Activated naive CD8-positive, alpha-beta T cell treated with anti-CD3 and anti-CD28 coated beads, Interleukin-2, amount 50 U/mL, for 24 hours (primary cell): Measurements from ENCODE around the gene EXD2.
"Not testable (repeated sequence)": the region's sequence is repeated elsewhere in the genome, so short reads cannot be mapped to it uniquely, and the experiment has no call there.

Experiments used
- ATAC-seq: fragments of 150-1000 bp; cut with Tn5 transposase; one replicate; pipeline ENCODE4 v1.10.0; 2021
- DNase-seq: peaks from one replicate; pipeline ENCODE4 v3.0.0; 2021
- H3K27ac Mint-ChIP-seq: one replicate; pipeline ENCODE4 v1.8.0; 2021; ENCODE audit warnings: mild to moderate bottlenecking, mixed read lengths
- H3K27me3 Mint-ChIP-seq: one replicate; pipeline ENCODE4 v1.8.0; 2021; ENCODE audit warnings: mixed read lengths
- H3K36me3 Mint-ChIP-seq: one replicate; pipeline ENCODE4 v1.8.0; 2021; ENCODE audit warnings: low read depth, mixed read lengths
- H3K4me1 Mint-ChIP-seq: one replicate; pipeline ENCODE4 v1.8.0; 2021; ENCODE audit warnings: mixed read lengths
- H3K4me3 Mint-ChIP-seq: one replicate; pipeline ENCODE4 v1.8.0; 2021; ENCODE audit warnings: mild to moderate bottlenecking, moderate library complexity, mixed read lengths
- H3K9me3 Mint-ChIP-seq: one replicate; pipeline ENCODE4 v1.8.0; 2021; ENCODE audit warnings: mixed read lengths

The EXD2 gene

DNA sequence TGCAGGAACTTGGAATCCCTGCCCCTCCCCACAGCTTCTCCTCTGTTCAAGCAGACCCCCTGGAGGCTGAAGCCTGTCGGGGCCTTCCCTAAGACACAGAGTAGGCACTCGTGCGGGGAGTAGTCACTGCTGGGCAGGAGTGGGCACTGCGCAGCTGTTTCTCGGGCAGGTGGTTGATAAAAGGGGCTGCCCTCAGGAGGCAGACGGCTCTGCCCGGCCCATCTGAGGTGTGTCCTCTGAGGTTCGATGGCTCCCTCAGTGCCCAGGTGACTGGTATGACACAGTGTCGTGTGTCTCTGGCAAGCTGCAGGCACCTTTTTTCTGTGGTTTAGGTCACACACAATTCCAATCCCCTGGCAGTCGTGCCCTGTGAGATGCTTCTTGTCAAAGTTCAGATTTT, 78.8 kb downstream of the EXD2 start:
- no peak overlapping the region for H3K4me3 Mint-ChIP-seq
- H3K27ac Mint-ChIP-seq = no peak overlapping the region
- DNase-seq = no peak
- no peak for ATAC-seq
- no peaks in the 10 kb centered on the region for H3K9me3 Mint-ChIP-seq
- H3K27me3 Mint-ChIP-seq = peaks cover 6% of the 10 kb centered on the region
- H3K36me3 Mint-ChIP-seq = no peaks in the 10 kb centered on the region
- H3K4me1 Mint-ChIP-seq = no peaks in the 10 kb centered on the region

DNA sequence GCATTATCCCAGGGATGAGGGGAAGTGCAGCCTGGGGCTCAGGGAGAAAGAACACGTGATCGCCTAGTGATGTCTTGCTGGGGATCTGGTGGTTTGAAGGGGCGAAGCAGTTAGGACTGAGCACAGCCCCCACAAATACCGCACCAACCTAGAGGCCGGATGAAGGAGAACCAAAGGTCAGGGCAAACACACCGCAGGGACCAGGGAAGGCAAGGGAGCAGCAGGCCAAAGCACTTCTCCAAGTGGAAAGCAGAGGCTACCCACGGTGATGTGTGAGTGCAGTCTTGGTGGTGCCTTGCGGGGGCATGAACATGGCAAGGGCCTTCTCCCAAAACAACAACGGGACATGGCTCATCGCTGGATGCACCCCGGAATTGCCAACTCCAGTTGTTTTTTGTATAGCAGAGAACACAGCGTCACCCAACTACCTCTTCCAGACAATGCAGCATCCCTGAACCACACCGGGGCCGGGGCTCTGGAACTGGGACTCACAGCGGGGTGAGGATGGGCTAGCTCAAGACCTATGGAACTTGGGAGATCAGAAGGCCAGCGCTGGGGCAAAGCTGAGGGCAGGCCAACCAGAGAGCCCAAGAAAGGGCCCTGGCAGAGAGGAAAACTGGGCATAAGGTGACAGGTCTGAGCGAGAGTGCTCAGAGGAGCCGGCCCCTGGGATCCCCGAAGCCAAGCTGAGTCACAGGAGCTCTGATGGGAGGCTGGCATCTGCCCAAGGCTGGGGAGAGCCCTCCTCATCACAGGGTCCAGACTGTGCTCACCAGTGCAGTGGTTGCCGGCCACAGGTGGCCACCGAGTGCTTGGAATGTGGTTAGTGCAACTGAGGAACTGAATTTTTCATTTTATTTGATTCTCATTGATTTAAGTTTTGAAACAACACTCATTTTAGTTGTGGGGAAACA, 79.8 kb downstream of the EXD2 start:
- no peaks in the 10 kb centered on the region for H3K36me3 Mint-ChIP-seq
- DNase-seq (no peak), ATAC-seq (no peak)
- no peak overlapping the region for H3K4me3 Mint-ChIP-seq
- H3K27me3 Mint-ChIP-seq = peaks cover 7% of the 10 kb centered on the region
- H3K9me3 Mint-ChIP-seq = peaks cover 5% of the 10 kb centered on the region
- no peak overlapping the region for H3K27ac Mint-ChIP-seq
- no peaks in the 10 kb centered on the region for H3K4me1 Mint-ChIP-seq

DNA sequence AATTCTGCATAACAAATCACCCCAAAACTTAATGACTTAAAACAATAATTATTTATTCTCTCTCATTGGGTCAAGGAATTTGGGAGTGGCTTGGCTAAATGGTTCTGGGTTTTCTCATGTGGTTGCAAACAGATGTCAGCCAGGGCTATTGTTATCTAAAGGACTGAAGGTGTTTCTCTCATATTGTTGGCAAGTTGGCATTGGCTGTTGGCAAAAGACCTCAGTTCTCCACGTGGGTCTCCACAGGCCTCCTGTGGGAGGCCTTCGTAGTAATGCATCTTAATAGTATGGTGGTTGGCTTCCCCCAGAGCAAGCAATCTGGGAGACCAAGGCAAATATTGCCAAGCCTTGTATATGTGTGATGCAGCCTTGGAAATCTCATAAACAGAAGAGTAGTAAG, 83.0 kb downstream of the EXD2 start:
- no peak overlapping the region for H3K4me3 Mint-ChIP-seq
- H3K4me1 Mint-ChIP-seq = no peaks in the 10 kb centered on the region
- no peak for ATAC-seq
- no peak overlapping the region for H3K27ac Mint-ChIP-seq
- DNase-seq = no peak
- peaks cover 8% of the 10 kb centered on the region for H3K27me3 Mint-ChIP-seq
- H3K9me3 Mint-ChIP-seq = peaks cover 7% of the 10 kb centered on the region
- no peaks in the 10 kb centered on the region for H3K36me3 Mint-ChIP-seq

DNA sequence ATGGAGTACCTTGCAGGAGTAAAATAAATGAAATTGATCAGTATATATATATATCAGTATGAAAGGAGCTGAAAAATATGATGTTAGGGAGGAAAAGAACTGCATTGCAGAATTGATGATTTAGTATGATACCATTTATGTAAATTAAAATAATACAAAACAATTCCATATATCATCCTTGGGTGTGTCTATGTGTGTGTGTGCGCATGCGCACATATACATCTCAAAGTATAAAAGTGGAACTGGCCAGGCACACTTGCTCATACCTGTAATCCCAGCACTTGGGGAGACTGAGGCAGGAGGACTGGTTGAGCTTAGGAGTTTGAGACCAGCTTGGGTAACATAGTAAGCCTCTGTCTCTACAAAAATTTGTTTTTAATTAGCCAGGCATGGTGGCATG, 84.0 kb downstream of the EXD2 start:
- Mint-ChIP-seq H3K27me3 (peaks cover 8% of the 10 kb centered on the region), H3K36me3 (no peaks in the 10 kb centered on the region), H3K9me3 (peaks cover 7% of the 10 kb centered on the region), H3K4me1 (no peaks in the 10 kb centered on the region), H3K4me3 (no peak overlapping the region), H3K27ac (no peak overlapping the region)
- DNase-seq (no peak), ATAC-seq (no peak)

DNA sequence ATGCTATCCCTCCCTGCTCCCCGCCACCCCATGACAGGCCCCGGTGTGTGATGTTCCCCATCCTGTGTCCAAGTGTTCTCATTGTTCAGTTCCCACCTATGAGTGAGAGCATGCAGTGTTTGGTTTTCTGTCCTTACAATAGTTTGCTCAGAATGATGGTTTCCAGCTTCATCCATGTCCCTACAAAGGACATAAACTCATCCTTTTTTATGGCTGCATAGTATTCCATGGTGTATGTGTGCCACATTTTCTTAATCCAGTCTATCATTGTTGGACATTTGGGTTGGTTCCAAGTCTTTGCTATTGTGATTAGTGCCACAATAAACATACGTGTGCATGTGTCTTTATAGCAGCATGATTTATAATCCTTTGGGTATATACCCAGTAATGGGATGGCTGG, 86.1 kb downstream of the EXD2 start:
- H3K9me3 Mint-ChIP-seq, H3K36me3 Mint-ChIP-seq, H3K27me3 Mint-ChIP-seq, DNase-seq, ATAC-seq, H3K4me3 Mint-ChIP-seq, H3K27ac Mint-ChIP-seq, H3K4me1 Mint-ChIP-seq: not testable (repeated sequence)

DNA sequence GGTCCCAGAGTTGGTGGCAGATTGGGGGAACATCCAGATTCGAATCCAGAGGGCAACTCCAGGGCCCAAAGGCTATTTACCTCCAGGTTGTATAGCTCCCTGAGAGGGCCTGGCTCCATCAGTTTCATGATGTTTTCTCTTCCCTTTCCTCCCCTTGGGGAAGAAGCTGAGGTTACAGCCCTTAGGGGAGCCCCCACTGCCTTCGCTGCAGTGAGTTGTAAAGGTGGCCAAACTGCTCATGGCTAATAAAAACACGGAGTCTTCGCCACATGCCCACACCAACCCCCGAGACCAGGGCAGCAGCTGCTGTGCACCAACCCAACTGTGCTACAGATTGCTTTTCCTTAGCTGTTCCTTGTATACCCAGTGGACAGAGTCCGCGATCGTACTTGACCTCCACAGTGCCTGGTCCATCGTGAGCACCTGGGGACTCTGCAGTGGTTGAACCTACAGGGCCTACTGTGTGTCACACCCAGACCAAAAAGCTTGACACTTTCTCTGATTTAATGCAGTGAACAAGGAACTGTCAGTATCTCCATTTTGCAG, 89.5 kb downstream of the EXD2 start:
- H3K9me3 Mint-ChIP-seq = peaks cover 4% of the 10 kb centered on the region
- DNase-seq = no peak
- H3K36me3 Mint-ChIP-seq = no peaks in the 10 kb centered on the region
- H3K27ac Mint-ChIP-seq = no peak overlapping the region
- H3K27me3 Mint-ChIP-seq = peaks cover 2% of the 10 kb centered on the region
- ATAC-seq = no peak
- no peak overlapping the region for H3K4me3 Mint-ChIP-seq
- no peaks in the 10 kb centered on the region for H3K4me1 Mint-ChIP-seq

DNA sequence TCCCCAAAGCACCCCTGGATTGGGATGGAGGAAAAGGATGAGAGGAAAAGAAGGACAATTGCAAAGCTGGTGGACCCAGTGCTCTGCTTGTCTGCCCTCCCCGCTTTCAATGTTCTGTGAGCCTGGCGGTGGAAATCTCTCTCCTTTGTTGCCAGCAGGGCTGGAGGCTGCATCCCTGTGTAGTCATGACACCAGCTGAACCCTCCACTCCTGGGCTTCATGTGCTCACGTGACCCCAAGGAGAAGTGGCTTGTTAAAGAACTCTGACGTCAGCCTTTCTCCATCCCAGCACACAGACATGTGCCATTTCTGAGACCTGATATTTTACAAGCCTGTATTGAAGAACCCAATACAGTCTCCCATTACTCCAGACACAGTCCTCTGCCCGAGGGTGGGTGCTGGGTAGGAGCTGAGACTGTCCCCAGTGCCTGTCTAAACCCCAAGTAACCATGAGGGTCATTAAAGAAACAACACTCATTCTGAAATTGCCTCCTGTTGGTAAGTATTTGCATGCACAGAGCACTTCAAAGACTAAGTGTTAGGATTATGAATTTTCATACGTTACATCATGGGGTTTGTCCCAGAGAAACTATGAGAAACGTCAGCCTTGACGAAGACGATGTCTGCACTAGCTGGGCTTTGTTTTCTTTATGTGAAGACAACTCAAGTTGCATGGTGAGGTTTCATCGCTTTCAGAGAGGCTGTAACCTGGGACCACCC, 90.3 kb downstream of the EXD2 start:
- H3K27me3 Mint-ChIP-seq = no peaks in the 10 kb centered on the region
- no peaks in the 10 kb centered on the region for H3K36me3 Mint-ChIP-seq
- no peak overlapping the region for H3K27ac Mint-ChIP-seq
- DNase-seq (no peak), ATAC-seq (no peak)
- H3K4me1 Mint-ChIP-seq = no peaks in the 10 kb centered on the region
- no peak overlapping the region for H3K4me3 Mint-ChIP-seq
- no peaks in the 10 kb centered on the region for H3K9me3 Mint-ChIP-seq

DNA sequence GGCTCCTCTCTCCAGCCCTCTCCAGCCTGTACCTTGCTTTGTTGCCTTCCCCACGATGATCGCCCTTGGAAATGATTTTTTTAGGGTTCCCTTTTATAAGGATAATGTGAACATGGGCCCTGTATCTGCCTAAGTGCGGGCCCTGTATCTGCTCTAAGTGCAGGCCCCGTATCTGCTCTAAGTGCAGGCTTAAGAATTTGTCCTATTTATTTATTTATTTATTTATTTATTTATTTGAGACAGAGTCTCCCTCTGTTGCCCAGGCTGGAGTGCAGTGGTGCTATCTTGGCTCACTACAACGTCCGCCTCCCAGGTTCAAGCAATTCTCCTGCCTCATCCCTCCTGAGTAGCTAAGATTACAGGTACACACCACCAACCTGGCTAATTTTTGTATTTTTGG, 91.2 kb downstream of the EXD2 start:
- H3K27me3 Mint-ChIP-seq = no peaks in the 10 kb centered on the region
- no peak overlapping the region for H3K4me3 Mint-ChIP-seq
- H3K9me3 Mint-ChIP-seq = no peaks in the 10 kb centered on the region
- no peaks in the 10 kb centered on the region for H3K4me1 Mint-ChIP-seq
- no peaks in the 10 kb centered on the region for H3K36me3 Mint-ChIP-seq
- peak overlapping the region; percentile 20 for H3K27ac Mint-ChIP-seq
- DNase-seq (no peak), ATAC-seq (no peak)

DNA sequence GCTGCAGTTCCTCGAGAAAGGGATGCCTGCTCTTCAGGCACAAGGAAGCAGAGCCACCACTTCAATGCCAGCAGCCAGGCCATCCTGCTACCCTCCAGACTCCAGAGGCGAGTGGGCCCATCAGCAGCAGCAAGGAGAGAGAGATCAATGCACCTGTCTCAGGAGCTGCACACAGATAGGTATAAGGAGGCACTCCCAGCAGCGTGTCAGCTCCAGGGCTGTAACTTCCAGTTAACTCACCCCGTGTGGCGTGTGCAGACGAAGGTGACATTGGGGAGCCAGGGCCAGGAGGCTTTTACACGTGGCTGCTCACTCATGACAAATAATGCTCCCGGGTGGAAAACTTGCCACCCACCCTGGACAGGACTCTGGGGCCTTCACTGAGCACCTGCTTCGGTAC, 92.9 kb downstream of the EXD2 start:
- Mint-ChIP-seq H3K4me1 (no peaks in the 10 kb centered on the region), H3K27me3 (no peaks in the 10 kb centered on the region), H3K9me3 (no peaks in the 10 kb centered on the region), H3K27ac (no peak overlapping the region), H3K36me3 (no peaks in the 10 kb centered on the region), H3K4me3 (no peak overlapping the region)
- ATAC-seq (no peak), DNase-seq (no peak)

DNA sequence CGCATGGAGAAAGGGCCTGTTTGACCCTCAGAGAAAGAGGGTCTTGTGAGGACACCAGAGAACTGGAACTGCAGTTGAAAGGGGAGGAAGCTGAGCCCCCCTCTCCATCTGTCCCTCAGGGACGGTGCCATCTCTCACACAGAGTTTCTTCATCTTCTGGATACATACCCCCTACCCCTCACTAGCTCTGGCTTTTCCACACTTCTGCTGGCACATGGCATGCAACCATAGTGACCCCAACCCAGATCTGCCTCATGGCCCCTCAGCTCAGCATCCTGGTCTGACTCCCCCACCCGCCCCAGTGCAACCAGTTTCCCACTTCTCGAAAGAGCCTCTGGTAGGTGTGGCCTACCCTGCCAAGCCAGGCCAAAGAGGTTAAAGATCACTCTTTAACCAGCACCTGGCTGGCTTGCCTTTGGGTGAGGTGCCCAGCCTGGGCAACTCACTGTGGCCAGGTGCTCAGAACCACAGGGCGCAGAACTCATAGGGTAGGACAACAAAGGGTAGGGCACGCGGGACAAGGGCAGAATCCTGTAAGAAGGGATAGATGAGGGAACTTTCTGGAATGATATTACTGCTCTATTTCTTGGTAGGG, 94.5 kb downstream of the EXD2 start:
- Mint-ChIP-seq H3K27ac (no peak overlapping the region), H3K4me1 (no peaks in the 10 kb centered on the region), H3K27me3 (no peaks in the 10 kb centered on the region), H3K9me3 (no peaks in the 10 kb centered on the region), H3K4me3 (no peak overlapping the region), H3K36me3 (no peaks in the 10 kb centered on the region)
- ATAC-seq (no peak), DNase-seq (no peak)

DNA sequence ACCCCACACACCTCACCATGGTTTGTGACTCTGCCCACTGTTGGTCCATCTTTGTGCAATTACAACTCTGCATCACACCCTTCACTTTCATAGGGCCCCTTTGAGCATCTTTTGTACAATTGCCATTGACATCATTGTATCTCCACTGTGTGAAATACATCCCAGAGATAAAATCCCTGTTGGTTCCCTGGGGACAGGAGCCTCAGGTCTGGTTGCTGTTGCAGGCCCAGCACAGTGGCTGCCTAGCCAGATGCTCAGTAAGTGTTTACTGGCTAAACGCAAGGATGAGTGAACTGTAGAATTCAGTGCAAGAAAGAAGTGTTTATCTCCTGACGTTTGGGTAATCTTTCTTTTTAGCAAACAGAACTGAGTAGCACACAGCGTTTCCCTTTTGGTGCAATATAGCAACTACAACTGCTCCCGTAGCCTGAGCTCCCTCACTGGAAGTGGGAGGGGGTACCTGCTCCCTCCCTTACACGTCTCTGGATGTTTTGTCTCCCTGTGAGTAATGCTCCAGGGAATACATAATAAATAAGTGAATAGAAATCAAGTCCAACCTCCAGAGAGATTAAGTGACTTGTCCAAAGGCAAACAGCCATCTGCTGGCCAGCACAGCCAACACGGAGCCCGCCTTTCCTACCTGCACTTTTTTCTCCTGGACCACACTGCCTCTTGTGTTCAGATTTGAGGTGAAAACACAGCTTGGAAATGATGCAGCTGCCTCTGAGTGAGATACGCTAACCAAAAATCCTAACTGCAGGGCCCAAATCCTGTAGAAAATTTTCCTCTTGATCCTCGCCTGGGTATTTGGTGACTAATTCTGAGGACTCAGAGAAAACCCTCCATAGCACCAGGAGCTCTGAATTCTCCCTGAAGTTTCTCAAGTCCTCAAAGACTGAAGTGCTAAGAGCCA, 96.1 kb downstream of the EXD2 start:
- no peak for ATAC-seq

DNA sequence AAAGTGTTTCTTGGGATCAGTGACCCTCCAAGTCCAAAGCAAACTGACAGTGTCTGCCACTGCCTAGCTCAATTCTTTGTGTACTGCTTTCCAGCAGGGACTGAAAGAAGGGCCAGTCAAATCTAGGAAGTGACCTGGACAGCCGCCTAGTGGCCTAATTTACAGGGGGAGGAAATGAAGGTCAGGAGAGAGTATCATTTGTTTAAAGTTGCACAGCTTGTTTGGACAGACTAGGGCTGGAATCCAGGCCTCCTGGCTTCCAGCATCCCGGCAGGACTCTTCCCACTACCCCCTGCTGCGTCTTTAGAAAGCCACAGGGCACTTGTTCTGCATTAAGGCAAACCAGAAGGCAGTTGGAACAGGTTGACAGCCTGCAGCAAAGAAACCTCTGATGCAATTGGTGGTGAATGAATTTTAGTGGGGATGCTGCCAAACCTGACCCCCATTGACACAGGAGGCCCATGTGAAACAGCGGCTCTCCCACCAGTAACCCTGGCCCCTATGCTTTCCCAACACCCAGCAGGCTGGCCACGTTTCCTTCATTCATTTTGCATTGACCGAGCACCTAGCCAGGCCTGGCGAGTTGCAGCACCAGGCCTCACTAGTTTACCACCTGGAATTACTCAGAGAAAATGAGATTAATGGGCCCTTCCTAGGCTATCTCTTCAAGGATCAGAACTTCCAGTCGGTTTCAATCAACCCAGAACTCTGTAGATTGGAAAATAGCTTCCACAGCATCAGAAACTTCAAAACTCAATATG, 96.9 kb downstream of the EXD2 start:
- H3K9me3 Mint-ChIP-seq = no peaks in the 10 kb centered on the region
- no peak overlapping the region for H3K27ac Mint-ChIP-seq
- H3K27me3 Mint-ChIP-seq = no peaks in the 10 kb centered on the region
- no peaks in the 10 kb centered on the region for H3K36me3 Mint-ChIP-seq
- H3K4me1 Mint-ChIP-seq = no peaks in the 10 kb centered on the region
- no peak for ATAC-seq
- H3K4me3 Mint-ChIP-seq = no peak overlapping the region
- DNase-seq = no peak

More for the DNA sequence above, 96.1 kb downstream of the EXD2 start:
- no peaks in the 10 kb centered on the region for H3K9me3 Mint-ChIP-seq
- DNase-seq = no peak
- no peaks in the 10 kb centered on the region for H3K27me3 Mint-ChIP-seq
- no peak overlapping the region for H3K27ac Mint-ChIP-seq
- no peaks in the 10 kb centered on the region for H3K4me1 Mint-ChIP-seq
- H3K4me3 Mint-ChIP-seq = no peak overlapping the region
- no peaks in the 10 kb centered on the region for H3K36me3 Mint-ChIP-seq

DNA sequence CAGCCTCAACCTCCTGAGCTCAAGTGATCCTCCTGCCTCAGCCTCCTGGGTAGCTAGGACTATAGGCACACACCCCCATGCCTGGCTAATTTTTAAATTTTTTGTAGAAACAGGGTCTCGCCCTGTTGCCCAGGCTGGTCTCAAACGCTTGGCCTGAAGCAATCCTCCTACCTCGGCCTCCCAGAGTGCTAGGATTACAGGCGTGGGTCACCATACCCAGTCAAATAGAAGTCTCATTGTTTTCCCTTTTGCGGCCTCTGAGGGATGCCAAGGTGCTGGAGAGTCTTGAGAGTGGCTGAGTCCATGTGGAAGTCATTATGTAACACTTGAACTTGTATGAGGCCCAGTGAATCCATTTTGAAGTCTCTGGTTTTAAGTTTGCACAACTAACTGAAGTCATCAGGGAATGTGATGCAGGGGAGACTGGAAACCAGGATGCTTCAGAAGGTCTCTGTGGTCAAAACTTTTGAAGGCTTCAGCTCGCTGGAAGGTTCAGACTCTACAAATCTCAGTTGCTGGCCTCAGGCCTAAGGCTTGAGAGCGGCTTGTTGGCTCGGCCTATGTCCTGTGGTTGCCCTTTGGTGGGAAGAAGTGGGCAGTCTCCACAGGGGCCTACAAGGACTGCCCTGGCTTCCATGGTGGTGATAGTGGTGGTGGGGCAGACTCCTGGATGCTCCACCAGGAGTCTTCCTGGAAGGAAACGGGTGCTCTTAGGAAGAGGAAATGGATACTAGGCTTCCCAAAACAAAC, 97.8 kb downstream of the EXD2 start:
- no peaks in the 10 kb centered on the region for H3K4me1 Mint-ChIP-seq
- no peak for ATAC-seq
- H3K4me3 Mint-ChIP-seq = no peak overlapping the region
- no peak overlapping the region for H3K27ac Mint-ChIP-seq
- H3K27me3 Mint-ChIP-seq = no peaks in the 10 kb centered on the region
- H3K36me3 Mint-ChIP-seq = no peaks in the 10 kb centered on the region
- DNase-seq = no peak
- no peaks in the 10 kb centered on the region for H3K9me3 Mint-ChIP-seq
